GM21367 (cell line): Measurements from ENCODE around the gene AKIP1.
"Not testable (repeated sequence)": the region's sequence is repeated elsewhere in the genome, so short reads cannot be mapped to it uniquely, and the experiment has no call there.

Experiments
- ATAC-seq: cut with Tn5 transposase; IDR thresholded peaks from one replicate; pipeline ENCODE4 v1.9.1; 2021; ENCODE audit not compliant: unreplicated experiment

The AKIP1 gene

DNA sequence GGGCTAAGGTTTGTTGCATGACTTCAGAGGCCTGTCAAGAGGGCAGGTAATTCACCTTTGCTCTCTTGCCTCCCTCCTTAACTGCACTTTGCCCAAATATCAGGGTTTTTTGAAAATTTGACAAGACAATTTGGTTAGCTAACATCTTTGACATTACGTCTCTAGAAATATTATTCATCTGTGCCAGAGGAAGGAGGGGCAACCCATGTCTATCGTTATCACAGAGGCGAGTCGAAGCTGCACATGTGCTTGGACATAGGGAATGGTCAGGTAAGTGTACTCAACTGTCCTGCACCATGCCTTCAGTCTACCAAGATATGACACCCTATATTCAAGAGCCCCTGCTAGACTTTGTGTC lies 3.7 kb downstream of the AKIP1 start:
- no peak for ATAC-seq

DNA sequence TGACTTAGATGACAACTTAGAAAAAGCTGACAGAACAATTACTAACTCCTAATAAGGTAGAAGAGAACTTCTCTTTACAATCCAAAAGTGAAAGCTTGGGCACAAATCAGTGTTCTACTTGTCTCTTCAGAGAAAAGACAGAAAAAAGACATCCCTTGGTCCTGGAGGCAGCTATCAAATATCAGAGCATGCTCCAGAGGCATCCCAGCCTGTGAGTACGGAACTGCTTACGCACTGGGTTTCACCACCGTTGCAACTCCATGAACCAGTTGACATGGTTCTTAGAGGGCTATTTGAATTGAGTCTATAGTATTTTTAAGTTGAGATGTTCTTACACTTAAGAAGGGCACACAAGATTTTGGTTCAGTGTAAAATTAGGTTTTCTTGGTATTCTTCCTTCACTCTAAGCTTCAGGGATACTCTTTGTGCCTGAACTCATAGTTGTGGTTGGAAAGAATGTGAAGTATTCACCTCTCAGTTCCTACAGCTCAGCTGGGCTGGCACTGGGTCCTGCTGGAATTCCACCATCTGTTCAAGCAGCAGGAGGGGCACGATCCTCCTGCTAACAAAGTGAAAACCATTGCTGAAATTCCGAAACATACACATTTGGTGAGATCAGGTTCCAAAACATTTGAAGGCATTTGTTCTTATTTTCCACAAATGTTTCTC lies 6.3 kb downstream of the AKIP1 start:
- no peak for ATAC-seq

DNA sequence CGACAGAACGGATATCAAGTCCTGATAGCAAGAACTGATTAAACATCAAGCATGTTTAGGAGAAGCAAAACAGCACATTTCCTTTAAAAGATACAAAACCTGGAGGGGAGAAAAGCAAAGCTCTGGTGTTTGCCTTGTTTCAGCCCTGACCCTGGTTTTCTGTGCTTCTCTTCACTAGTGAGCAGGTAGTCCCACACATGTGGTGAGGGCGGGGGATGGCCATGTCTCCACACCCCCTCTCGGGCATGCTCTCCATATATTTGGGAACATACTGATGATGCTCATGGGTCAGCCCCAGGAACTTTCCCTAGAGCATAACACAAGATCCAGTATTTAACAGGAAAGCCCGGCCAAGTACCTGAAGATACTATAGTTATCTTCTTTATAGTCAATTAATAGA lies 11.7 kb downstream of the AKIP1 start:
- no peak for ATAC-seq

DNA sequence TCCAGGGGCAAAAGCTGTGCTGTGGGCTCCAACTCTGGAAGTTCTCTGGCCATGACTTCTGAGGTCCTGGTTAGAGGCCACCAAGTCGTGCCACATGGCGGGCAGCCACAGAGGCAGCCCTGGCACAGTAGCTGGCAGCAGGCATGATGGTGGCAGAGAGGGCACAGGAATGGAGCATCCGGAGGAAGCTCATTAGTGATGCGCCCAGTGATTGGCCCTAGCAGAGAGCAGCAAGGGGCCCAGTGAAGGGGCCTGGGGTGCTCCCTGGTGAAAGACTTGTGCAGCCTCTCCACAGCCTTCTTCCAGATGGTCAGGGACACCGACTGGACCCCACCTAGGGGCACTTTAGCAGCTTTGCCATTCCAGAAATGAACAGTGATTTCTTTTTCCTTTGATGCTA lies 14.7 kb downstream of the AKIP1 start:
- no peak for ATAC-seq

DNA sequence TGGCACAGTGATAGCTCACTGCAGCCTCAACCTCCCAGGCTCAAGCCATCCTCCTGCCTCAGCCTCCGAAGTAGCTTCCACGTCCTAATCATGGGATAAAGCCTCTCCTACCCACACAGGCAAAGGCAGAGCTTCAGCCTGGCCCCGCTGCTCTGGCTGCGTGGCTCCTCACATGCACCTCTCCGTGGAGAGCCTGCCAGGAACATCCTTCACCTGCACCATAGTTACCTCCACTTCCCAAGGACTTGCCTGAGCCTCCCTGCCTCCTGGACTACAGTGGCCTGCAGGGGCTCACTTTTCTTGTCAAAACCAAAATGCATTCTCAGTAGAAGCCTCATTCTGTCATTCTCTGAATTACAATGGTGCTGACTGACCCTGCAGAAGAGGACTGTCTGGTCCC lies 15.2 kb downstream of the AKIP1 start:
- no peak for ATAC-seq

DNA sequence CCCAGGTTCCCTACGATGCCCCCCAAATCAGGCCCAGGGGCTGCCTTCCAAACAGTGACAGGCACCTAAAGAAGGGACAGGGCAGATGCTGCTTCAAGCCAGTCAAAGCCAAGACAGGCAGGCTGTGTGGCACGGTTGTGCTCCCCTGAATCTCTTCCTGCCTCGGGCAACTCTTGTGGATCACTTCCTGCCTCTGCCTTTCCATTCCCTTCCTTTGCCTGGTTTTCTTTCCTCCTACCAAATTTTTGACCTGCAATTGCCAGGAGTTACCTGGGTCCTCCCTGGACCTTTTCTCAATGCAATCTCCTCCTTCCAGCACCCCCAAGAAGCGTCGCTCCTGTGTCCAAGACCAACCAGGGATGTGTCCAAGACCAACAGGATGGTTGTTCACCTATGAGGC lies 16.2 kb downstream of the AKIP1 start:
- ATAC-seq, result no peak

DNA sequence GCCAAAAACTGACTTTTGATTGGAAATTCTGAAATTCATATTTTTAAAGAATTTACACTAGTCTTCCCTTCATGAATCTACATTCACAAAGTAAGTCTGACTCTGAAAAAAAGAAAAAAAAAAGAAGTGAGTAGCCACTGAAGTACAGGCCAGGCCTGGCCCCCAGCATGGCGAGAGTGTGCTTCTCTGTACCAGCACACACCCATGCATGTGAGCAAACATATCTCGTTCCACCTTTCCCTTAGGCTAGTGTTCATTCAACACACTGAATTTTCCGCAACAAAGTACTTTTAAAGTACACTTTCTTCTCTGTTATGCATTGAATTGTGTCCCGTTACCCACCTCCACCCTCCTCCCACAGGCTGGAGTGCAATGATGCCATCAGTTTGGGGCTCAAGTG lies 17.2 kb downstream of the AKIP1 start:
- ATAC-seq, result no peak

DNA sequence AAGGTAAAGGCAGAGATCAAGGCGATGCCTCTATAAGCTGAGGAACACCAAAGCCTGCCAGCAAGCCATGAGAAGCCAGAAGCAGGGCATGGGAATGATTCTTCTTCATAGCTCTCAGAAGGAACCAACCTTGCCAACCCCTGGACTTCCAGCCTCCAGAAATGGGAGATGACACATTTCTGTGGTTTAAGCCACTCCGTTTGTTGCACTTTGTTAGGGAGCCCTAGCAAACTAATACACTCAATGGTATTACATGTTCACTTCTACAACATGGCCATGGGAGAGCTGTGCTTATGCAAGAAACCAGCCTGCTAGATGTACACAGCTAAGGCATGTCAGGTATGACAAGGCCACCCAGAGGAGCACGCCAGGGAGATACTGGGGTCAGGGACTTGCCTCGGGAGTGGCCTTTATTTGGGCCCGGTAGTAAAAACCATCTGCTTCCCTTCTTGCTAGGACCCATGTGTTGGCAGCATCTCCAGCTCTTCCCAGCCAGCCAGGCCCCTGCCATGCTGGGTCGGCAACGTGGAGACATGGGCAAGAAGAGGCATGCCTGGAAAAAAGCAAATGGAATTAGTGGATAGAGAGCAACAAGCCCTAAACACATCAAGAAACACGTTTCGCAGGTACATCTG lies 18.1 kb downstream of the AKIP1 start:
- ATAC-seq, result no peak

DNA sequence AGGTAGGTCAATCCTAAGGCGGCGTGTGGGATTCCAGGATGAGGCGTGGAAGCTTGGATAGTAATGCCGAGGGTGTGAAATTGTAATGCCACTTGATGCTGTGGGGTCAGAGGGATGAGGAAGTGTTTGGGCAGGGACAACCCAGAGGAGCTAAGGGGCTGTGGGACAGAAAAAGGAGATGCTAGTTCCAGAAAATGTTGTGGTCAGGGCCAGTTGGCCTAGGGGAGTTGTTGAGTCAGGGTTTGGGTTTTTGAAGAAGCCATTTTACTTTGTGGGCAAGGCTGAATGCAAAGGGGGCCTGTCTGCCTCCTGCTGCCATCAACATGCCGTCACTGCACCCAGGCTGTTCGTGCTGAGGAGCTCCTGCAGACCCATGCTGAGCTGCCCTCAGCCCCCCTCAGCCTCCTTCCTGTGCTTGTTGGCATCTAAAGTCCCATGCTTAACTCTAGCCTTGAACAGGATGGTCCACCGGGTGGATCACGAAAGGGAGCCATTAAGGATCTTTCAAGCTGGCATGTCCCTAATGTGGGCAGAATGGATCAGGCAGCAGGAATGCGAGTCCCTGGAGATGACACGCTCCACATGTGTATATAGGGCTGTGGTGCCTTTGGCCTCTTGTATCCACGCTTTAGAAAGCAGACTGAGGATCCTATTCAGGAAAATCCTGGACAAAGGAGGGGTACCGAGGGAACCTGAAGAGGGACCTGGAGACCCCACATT lies 19.6 kb downstream of the AKIP1 start:
- no peak for ATAC-seq

DNA sequence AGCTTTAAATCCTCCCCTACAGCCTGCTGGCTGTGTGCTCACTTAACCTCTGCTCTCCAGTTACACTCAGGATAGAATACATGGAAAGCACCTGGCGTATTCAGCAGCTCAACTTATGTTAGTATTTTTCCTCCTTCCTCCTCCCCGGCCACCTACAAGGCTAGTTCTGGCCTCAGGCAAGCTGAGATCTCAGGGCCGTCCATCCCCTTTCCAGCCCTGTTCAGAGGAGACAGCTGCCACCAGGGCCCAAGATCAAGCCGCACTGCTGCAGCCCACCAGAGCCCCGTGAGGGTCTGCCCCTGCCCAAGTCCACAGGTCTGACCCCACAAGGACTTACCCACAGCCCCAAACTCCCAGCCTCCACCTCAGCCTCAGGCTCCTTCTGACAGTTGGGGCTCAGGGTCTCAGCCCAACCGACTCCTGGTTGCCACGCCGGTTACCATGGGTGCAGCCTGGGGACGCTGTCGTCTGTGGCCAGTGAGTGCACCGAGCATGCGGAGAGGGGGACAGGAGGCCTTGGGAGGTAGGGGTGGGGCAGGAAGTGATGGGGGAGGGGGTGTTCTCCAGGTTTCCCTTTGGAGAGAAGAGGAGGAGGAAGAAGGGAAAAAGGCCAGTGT lies 21.7 kb downstream of the AKIP1 start, which contains the start of gene C11orf16:
Gene C11orf16 (minus strand): TSS at position 384 of the 617 bp plus-strand sequence. CDS start 639 bp downstream, outside the sequence.
- no peak for ATAC-seq

DNA sequence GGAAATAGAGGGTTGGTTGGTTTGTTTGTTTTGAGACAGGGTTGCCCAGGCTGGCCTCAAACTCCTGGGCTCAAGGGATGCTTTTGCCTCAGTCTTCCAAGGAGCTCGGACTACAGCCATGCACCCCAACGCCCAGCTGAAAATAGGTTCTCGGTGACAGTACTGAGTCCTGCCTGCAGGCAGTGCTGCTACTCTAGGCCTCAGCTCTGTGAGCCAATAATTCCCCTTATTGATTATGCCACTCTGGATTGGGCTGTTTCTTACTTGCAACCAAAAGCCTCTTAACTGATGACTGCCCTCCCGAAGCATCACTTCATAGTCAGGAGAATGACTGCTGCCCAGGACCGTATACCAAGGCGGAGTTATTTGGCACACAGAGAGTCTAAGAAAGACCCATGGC lies 22.9 kb downstream of the AKIP1 start:
- no peak for ATAC-seq

DNA sequence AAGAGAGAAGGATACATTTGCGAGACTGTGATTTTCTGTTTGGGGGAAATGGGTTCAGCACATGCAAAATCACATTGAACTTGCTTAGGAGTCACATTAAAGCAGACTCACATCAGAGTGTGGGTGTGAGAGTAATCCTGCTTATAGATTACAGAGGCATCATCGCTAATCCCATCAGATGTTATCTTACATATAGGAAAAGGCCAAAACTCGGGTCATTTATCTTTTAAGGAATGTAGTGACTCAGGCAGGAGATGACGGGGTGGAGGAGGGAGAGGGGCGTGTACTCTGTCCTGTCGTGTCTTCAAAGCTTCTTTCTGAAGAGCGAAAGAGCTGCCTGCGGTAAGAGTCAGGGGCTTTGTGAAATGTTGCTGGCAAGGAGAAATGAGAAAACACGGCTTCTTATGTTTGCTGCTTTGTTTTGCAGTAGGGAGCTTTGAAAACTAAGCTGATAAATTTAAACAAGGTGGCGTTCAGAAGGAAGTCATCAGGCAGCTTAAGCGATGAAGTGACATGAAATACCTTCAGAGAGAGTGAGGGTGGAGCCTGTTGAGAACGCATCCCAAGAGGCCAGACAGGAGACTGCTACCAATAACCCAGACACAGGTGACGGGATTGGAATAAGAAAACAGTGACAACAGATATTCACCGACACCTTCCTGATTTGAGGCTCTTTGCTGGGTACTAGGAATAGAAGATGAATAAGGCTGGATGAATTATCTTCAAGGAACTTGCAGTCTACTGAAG lies 23.9 kb downstream of the AKIP1 start:
- ATAC-seq, result no peak

DNA sequence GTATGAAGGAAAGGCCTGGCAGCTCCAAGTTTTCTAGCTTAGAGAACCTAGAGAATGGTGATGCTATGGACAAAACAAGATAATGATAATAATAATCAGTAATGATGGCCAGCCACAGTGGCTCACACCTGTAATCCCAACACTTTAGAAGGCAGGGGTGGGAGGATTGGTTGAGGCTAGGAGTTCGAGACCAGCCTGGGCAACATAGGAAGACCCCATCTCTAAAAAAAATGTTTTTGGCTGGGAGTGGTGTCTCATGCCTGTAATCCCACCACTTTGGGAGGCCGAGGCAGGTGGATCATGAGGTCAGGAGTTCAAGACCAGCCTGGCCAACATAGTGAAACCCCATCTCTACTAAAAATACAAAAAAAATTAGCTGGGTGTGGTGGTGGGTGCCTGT lies 24.8 kb downstream of the AKIP1 start:
- ATAC-seq, result not testable (repeated sequence)

DNA sequence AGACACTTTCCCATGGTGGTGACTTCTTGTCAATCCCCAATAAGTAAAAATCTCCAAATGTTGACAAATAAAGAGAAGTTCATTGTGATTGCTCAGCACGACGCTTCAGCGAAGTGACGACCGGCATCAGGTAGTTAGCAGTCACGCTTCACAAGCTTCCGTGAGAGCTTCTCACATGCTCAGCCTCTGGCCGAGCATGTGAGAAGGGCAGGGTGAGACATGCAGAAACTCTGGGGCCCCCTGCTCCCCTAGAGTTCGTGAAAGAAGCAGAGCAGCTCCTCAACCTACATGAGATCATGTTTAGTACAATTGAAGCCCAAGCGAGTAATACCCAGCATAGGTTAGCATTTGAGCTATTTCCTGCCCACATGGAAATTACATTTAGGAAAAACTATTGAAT lies 26.2 kb downstream of the AKIP1 start:
- no peak for ATAC-seq

DNA sequence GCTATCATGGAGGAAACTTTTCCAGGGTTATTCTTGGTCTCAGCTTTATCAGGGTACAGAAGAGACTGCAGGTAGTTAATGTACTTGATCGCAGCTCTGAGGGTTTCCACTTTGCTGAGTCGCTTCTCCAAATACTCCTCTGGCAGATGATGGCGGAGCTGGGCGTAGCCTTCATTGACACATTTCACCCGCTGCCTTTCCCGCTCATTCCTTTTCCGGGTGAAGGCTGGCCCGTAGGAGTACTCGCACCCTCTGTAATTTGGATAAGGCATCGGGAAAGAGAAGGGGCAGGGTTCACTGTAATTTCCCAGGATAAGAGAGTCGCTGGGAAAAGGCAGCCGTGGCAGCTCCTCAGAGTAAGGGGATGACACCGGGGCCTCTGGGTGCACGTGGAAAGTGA lies 26.7 kb downstream of the AKIP1 start:
- ATAC-seq, result no peak

DNA sequence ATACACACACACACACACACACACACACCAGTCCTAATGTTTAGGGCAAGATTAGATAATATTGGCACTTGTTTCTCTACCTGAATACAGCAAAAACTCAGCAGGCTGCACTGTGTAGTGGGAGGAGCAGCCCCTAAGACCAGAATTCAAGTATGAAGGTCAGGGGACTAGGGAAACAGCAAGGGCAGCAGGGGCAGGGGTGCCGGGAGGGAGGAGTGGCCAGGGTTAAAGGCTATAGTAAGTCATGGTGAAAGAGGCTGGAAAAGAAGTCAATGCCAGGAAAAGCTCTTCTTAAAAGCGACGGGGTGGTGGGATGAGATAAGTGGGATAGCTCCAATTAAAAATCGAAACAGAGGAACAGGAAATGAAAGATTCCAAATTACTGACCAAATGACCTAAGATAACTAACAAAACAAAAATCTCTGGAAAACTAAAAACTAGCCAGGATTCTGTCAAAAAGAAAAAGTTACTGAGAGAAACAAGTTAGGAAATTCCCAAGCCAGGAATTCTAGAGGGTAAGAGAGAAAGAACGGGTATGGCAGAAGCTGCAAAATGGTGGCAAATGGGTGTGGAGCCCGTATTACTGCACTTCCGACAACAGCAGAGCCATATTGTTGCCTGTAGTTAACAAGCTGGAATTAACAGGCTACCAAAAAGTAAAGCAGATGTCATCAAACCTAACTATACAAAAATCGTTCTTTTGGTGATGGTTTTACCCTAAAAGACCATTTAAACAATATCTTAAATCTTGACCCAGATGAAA lies 30.5 kb downstream of the AKIP1 start:
- no peak for ATAC-seq

DNA sequence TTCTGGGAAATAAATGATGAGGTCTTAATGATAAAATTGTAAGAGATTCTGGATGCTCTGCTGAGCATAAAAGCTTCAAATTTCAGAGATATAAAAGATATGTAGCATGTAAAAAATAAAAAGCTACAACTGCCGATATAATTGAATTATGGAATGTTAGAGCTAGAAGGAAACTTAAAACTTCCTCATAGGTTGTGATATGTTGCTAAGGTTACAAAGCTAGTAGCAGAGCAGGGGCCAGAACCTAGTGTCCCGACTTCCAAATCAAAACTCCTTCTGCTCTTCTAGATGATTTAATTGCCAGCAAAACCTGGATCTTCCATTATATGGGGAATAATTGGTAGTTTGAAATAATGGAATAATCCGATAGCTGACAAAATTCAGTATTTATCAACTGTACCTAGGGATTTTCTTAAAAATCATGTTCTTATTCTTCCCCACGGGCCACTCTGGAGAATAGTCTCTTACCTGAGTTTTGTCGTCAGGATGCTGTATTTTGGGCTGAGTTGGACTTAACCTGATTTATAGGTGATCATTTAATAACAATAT lies 31.6 kb downstream of the AKIP1 start, which contains the start of gene ASCL3:
Gene ASCL3 (minus strand): TSS at position 499 of the 549 bp plus-strand sequence. CDS start 4,855 bp downstream, outside the sequence.
- ATAC-seq, result no peak

DNA sequence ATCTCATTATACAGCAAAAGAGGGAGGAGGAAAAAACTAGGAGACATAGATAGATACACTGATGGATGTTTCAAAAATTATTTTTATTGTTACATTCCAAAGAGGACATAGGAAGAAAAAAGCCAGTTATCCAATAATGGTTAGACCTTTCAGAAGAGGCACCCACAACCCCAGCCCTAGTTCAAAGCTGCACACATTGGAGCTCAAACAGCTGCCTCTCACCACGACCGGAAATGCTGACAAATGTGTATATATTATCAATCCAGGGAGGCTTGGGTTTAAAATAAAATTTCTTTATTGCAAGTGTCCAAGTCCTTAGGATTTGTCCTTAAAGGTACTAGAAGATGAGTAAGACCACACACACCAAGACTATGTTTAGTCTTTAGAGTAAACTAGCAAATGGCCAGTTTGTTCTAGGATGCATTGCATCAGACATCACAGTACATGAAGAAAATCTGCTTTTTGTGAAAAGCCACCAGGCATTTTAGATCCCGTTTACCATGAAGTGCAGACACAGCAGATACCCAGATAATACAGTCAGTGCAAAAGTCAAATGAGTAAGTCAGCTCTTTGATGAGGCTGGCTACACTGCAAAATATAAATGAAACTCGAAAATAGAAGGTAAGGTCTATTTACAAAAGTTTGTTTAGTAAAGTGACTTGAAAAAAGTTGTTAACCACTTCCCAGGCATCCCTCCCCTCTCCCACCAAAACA lies 36.4 kb downstream of the AKIP1 start:
- no peak for ATAC-seq

DNA sequence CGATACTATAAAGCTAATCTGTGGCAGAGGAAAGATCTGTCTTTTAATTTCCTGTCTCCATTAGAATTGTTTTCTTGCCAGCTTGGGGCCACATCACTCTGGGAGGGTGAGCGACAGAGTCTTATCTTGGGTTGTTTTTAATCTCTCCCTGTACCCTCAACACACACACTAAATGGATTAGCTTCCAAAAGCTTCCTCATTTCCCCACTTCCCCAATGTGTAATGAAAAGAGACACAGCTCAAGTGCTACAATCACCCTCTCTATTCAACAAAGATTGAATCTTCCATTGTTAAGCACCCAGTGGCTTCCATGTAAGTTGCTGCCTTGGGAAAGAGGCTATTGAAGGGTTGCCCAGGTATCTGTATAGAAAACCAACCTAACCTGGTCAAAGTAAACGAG lies 37.9 kb downstream of the AKIP1 start:
- ATAC-seq, result no peak
